ENCODE data around the gene SNX9. TPM values are rescaled to one million over a fixed set of nuclear protein-coding genes. Genes with fewer than 3 reads are reported as not detected.
"Not testable (repeated sequence)": the region's sequence is repeated elsewhere in the genome, so short reads cannot be mapped to it uniquely, and the experiment has no call there.

Gene SNX9
- total RNA-seq, 1 experiment from 2014 or later: 31.3 TPM

GRCh38 chr6:157946865-157947532, 124.0 kb downstream of the SNX9 start:
- H3K4ac ChIP-seq (ENCODE audit: low read depth, low read length): no peak overlapping the region
- H3K27ac ChIP-seq (ENCODE audit: insufficient read length, low read depth, low read length): no peak overlapping the region
- no peak overlapping the region for H2BK20ac ChIP-seq (ENCODE audit: low read depth, low read length, poor library complexity, severe bottlenecking)
- no peak overlapping the region for H3K23ac ChIP-seq (ENCODE audit: insufficient read length, low read depth, low read length)
- H3K9ac ChIP-seq (ENCODE audit: extremely low read depth, insufficient read length, low read length): no peak overlapping the region
- H2BK15ac ChIP-seq (ENCODE audit: low read depth, low read length): no peak overlapping the region
- Mint-ChIP-seq H3K9me3 (peaks cover 12% of the 10 kb centered on the region in 2 experiments; a peak in 4 of 5 replicates), H3K36me3 (ENCODE audit: insufficient read depth in 1 of 3, low read depth in 3 of 3) (peaks cover 10 to 41% (median 37%) of the 10 kb centered on the region in 3 experiments), H3K27me3 (ENCODE audit: low read depth) (no peaks in the 10 kb centered on the region), H3K27ac (no peak overlapping the region), H3K4me1 (no peaks in the 10 kb centered on the region), H3K4me3 (no peak overlapping the region)
- no peak overlapping the region for H3K4me2 ChIP-seq (ENCODE audit: insufficient read depth, insufficient read length, low read length)
- no peak overlapping the region for H2BK12ac ChIP-seq (ENCODE audit: insufficient read length, low read depth, low read length)
- no peaks in the 10 kb centered on the region for H3K79me1 ChIP-seq (ENCODE audit: insufficient read depth, low read depth, low read length, poor library complexity, severe bottlenecking)
- DNase-seq: no peak
- no CpG with 5 or more reads among the region's 5 CpGs for WGBS (ENCODE audit: extremely low coverage, insufficient read length, low lambda C conversion rate)
- peak; percentile 70 for TF ChIP-seq CTCF (conservative IDR thresholded peaks at IDR 0.05)
- no peaks in the 10 kb centered on the region for H4K20me1 ChIP-seq (ENCODE audit: control insufficient read depth, insufficient read depth, insufficient read length)
- H3K14ac ChIP-seq (ENCODE audit: insufficient read depth, low read length): no peak overlapping the region
- H4K5ac ChIP-seq (ENCODE audit: insufficient read length, low read depth, low read length): no peak overlapping the region
- no peaks in the 10 kb centered on the region for H3K79me2 ChIP-seq (ENCODE audit: insufficient read depth, low read length)
- no peaks in the 10 kb centered on the region for H3K9me3 ChIP-seq (ENCODE audit: control insufficient read depth, low read depth, low read length)
- H2BK120ac ChIP-seq (ENCODE audit: low read depth, low read length, poor library complexity, severe bottlenecking): no peak overlapping the region
- no peak overlapping the region for H4K8ac ChIP-seq (replicated peaks; ENCODE audit: insufficient read length, low read depth, low read length)
- H3K18ac ChIP-seq (ENCODE audit: insufficient read length, low read depth, low read length): no peak overlapping the region
- no peak overlapping the region for H2AFZ ChIP-seq (ENCODE audit: low read length)
- no peaks in the 10 kb centered on the region for H3K27me3 ChIP-seq (ENCODE audit: insufficient read depth, low read length)
- H3K23me2 ChIP-seq (ENCODE audit: insufficient read length, low read depth, low read length, poor library complexity, severe bottlenecking): no peaks in the 10 kb centered on the region
- H2BK5ac ChIP-seq (ENCODE audit: insufficient read length, low read length): no peak overlapping the region
- no peak overlapping the region for H4K91ac ChIP-seq (ENCODE audit: insufficient read length, low read depth, low read length)
- H2AK5ac ChIP-seq (ENCODE audit: insufficient read length, low read length): no peak overlapping the region
- H3T11ph ChIP-seq (ENCODE audit: low read length): no peak overlapping the region
- H3K4me1 ChIP-seq (ENCODE audit: insufficient read depth, low read length): no peaks in the 10 kb centered on the region
- no peak overlapping the region for H3K56ac ChIP-seq (ENCODE audit: insufficient read length, low read depth, low read length)

GRCh38 chr6:157950899-157951298, 127.9 kb downstream of the SNX9 start:
- Mint-ChIP-seq H3K4me1 (peaks cover 12 to 18% of the 10 kb centered on the region in 2 experiments; a peak in 3 of 4 replicates), H3K9me3 (peaks cover 12% of the 10 kb centered on the region in 2 experiments; a peak in 4 of 5 replicates)
- not testable (repeated sequence) for H2BK15ac ChIP-seq (ENCODE audit: low read depth, low read length); H4K20me1 ChIP-seq (ENCODE audit: control insufficient read depth, insufficient read depth, insufficient read length); H3K23me2 ChIP-seq (ENCODE audit: insufficient read length, low read depth, low read length, poor library complexity, severe bottlenecking); H3K9me3 ChIP-seq (ENCODE audit: control insufficient read depth, low read depth, low read length); H4K91ac ChIP-seq (ENCODE audit: insufficient read length, low read depth, low read length); H3K27ac Mint-ChIP-seq; H2BK120ac ChIP-seq (ENCODE audit: low read depth, low read length, poor library complexity, severe bottlenecking); H3K9ac ChIP-seq (ENCODE audit: extremely low read depth, insufficient read length, low read length); DNase-seq; H4K5ac ChIP-seq (ENCODE audit: insufficient read length, low read depth, low read length); H2AFZ ChIP-seq (ENCODE audit: low read length); H3K79me1 ChIP-seq (ENCODE audit: insufficient read depth, low read depth, low read length, poor library complexity, severe bottlenecking); H4K8ac ChIP-seq (replicated peaks; ENCODE audit: insufficient read length, low read depth, low read length); H2BK12ac ChIP-seq (ENCODE audit: insufficient read length, low read depth, low read length); H3K79me2 ChIP-seq (ENCODE audit: insufficient read depth, low read length); H3K4me3 Mint-ChIP-seq; H3T11ph ChIP-seq (ENCODE audit: low read length); H3K27me3 ChIP-seq (ENCODE audit: insufficient read depth, low read length); H2AK5ac ChIP-seq (ENCODE audit: insufficient read length, low read length); H3K27me3 Mint-ChIP-seq (ENCODE audit: low read depth); H3K23ac ChIP-seq (ENCODE audit: insufficient read length, low read depth, low read length); H2BK20ac ChIP-seq (ENCODE audit: low read depth, low read length, poor library complexity, severe bottlenecking); H3K4ac ChIP-seq (ENCODE audit: low read depth, low read length); H3K18ac ChIP-seq (ENCODE audit: insufficient read length, low read depth, low read length); H3K4me1 ChIP-seq (ENCODE audit: insufficient read depth, low read length); H2BK5ac ChIP-seq (ENCODE audit: insufficient read length, low read length); H3K4me2 ChIP-seq (ENCODE audit: insufficient read depth, insufficient read length, low read length); H3K56ac ChIP-seq (ENCODE audit: insufficient read length, low read depth, low read length); H3K14ac ChIP-seq (ENCODE audit: insufficient read depth, low read length); H3K27ac ChIP-seq (ENCODE audit: insufficient read length, low read depth, low read length); H3K36me3 Mint-ChIP-seq (ENCODE audit: insufficient read depth in 1 of 3, low read depth in 3 of 3)
- WGBS (ENCODE audit: extremely low coverage, insufficient read length, low lambda C conversion rate): no CpG with 5 or more reads among the region's 1 CpG

Data from H9 (cell line).